Measurements from ENCODE around the gene OBSL1.

Gene OBSL1

DNA sequence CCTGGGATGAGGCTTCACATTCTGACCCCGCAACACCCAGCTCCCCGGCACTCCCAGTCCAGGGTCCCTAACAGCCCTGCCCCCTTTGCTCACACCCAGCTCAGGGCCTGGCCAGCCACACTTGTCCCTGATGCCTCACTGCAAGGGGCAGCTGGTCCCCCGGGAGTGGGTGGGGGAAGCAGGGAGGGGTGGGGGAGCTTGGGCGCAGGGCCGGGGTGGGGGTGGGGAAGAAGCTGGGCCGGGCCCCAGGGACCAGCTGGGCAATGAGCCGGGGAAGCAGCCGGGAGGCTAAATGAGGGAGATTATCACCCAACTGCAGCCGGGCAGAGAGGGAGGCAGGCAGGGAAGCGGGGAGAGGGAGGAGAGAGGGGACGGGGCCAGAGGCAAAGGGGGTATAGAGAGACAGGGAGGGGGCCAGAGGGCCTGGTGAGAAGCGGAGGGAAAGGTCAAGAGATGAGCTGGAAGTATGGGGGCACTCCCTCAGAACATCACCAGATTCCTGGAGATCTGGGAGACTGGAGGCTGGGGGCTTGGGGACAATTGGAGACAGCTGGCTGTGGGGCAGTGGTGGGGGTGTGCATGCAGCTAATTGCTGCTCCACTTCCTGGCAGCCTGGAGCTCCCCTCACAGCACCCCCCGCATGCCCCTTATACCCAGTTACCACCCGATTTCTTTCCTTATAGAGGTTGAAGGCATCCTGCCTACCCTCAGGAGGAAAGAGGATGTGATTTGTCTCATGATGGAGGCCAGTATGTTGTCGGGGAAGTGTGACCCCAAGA is 59.6 kb downstream of the OBSL1 start:
- DNase-seq = no peak

DNA sequence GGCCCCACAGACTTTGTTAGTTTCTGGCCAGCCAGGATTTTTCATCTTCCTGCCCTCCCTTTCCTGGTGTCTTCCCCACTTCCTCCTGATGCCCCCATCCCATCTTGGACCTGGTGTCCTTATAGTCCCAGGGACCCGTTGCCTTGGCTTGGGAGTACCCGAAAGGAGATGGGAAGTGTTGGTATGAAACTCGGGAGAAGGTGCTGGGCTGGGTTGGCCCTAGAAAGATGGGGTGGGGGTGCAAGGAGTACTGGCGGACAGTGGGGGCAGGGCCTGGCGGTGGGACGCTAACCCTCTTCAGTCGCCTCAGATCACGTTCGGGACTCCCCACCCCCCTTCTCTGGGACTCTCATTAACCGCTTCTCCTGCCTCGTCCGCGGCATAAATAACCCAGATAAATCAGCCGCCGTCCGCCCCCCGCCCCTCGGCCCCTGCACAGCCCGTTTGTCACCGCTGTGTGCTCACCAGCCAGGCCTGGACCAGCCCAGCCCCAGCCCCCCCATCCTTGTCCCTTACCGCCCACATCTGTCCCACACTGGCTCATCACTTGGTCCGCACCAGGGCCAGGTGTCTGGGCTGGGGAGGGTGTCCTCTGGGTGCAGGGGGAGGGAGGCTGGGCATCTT is 60.7 kb downstream of the OBSL1 start:
- no peak for DNase-seq

DNA sequence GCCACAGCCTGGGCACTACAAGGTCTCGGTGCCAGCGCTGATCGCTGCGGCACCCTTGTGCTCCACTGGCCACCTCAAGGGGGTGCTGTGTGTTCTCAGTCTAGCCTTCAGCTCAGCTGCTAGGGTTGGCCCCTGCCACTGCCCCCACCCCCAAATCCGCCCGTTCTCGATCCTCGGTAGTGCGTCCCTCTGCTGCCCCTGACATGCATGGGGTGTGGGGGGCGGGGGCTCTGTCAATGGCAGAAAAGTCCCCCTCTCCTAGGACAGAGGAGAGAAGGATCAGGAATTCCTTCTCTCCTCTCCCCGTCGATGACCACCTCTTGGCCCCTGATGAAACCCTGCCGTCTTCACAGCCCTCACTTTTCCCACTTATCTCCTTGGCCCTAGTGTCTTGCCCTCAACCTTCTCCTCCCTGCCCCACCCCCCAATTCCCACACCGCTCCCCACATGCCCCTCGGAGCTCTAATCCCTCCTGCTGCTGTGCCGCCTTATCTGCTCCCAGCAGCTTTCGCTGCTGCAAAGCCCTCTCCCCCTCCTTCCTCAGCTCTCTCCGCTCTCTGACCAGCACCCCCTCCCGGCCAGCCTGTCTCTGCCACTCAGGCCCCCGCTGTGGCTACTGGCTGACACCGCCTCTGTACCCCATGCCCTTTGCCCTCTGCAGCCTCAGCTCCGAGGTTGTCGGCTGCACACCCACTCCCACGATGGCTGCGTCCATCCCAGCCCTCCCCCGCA is 61.4 kb downstream of the OBSL1 start:
- DNase-seq = peak; percentile 27

DNA sequence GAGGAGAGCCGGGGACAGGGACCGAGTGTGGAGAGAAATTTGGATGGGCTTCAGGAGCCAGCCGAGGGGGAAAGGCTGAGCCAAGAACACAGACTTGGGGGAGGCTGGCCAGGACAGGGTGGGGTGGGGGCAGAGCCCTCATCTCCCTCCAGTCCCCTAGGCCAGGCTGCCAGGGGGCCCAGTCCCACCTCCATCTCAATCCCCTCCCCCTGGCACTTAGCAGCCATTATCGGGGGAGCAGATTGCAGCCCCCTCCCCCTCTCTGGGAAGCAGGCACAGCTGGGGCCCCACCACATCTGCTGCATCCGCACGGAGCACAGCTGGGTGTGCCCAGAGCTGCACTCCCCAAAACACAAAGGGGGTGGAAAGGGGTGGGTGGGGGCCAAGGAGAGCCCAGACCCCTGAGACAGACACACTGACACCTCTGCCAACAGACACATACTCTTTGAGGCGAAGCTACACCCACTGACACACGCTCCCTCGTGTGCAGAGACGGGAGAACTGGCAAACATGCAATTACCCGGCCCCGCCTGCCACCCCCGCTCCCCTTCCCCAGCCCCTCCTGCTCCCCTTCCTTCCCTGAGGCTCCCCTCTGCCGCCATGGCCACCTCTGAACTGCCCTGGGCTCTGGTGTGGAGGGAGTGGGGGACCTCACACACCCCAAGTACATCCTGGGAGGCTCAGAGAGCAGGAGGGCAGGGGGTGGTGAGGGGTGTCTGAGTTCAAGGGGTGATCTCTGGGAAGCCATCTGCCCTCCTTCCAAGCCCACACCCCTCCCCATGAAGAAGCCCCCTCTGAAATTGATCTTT is 62.2 kb downstream of the OBSL1 start:
- DNase-seq = no peak

DNA sequence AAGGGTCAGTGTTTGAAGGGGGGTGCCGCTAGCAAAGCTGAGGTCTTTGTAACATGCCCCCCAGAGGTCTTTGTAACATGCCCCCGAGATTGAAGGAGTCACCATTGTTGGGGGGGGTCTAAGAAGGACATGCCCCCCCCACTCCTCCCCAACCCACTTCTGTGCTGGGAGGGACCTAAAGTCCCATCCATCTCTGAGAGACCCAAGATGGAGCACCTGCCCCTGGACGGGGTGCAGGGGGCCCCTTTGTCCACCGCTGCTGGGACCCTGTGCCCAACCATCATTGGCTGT is 63.0 kb downstream of the OBSL1 start:
- DNase-seq = no peak

DNA sequence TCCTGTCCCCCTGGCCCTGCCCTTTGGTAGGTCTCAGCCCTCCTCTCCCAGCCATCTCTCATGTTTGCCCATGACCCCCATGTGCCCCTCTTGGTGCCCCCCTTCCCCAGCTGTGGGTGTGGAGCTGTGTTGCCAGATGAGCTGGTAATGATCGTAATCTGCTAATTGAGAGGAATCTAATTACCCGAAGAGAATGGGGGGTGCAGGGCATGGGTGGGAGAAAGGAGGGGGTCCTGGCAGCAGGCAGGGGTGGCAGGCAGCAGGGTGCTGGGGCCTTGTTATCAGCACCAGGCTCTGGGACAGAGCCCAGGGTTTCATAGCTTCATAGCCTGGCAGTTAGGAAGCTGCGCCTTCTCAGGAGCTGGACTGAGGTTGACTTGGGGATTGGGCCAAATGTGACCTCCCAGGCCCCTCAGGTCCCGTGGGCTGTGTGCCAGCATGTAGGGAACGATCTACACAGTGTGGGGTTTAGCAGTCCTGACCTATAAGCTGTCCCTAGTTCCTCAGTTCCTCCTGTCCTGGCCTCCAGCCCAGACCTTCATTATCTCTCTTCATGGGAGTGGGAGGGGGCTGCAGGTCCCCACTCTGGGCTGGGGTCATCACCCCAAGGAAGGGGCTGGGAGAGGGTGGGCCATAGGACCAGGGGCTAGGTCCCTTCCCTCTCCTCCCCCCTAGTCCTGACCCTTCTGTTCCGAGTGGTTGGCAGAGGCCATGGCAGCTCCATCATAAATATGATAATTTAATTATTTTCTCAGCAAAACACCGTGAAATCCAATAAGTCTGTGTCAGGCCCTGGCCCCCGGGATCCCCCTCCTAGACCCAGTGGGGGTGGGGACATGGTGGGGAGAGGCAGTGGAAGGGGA is 63.5 kb downstream of the OBSL1 start:
- DNase-seq = no peak

DNA sequence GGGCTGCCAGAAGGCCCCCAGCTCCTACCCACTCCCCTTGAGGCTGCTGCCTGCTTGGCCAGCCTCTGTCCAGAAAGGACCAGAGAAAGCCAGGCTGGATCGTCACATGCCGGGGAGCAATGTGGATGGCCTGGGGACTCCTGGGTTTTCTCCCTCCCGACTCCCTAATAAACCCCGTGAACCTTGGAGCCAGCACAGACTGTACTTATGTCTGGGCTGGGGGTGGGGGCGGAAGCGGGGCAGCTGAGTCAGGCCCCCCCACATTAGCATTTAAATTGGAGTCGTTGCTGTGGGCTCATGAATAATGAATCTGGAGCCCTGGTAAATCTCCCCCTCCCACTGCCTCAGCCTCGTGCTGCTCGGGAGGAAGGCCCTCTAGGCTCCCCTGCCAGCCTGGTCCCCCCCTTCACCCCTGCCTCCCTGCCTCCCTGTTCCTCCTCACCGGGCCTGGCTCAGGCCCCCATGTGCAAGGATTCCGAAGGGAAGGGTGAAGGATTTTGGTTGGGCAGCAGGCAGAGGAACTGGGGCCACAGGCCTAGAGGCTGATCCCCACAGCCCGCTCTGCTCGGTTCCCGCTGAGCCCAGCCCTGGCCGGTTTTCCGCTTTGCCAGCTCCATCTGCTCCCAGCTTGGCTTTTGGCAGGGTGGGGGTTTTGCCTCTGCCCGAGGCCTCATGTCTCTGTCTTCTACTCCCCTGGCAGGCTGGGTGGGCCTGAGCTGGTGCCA is 64.4 kb downstream of the OBSL1 start:
- no peak for DNase-seq

DNA sequence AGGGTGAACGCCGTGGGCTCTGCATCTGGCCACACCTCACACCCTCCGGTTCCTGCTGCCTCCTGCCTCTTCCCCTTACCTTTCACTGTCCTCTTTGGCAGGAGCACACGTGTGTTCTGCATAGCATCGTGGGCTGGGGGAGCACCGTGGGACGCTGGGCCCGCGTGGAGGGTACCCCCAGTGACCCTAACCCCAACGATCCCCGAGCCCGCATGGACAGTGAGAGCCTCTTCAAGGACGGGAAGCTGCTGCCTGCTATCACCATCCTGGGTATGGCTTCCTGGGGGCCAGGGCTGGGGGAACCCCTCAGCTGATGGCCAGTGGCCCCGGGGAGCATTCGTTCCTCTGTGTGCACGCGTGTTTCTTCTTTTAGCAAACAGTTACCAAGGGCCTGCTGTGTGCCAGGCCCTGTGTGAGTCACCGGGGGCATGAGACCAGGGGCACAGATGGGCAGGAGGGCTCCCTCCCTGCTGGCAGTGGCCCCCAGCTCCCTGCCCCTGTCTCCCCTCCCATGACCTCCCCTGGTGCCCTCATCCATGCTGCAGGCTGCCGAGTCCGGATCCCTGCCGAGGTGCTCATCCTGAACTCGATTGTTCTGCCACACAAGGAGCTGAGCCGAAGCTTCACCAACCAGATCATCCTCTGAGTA is 65.1 kb downstream of the OBSL1 start:
- no peak for DNase-seq

DNA sequence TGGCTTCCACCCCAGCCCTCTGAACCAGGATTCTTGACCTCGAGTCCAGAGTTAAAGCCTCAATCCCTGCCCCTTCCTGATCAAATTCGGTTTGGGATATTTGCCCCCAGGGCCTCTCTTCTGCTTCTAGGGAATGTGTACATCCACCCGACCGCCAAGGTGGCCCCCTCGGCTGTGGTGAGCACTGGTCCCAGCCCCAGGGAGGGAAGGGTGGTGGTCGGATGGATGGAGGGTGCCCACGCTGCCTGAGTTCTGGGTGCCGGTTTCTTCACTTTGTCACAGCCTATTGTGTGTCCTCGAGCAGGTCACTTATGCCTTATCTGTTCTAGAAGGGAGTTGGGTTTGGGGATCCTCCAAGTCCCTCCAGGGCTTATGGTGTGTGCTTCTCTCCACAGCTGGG is 65.8 kb downstream of the OBSL1 start:
- DNase-seq = no peak

DNA sequence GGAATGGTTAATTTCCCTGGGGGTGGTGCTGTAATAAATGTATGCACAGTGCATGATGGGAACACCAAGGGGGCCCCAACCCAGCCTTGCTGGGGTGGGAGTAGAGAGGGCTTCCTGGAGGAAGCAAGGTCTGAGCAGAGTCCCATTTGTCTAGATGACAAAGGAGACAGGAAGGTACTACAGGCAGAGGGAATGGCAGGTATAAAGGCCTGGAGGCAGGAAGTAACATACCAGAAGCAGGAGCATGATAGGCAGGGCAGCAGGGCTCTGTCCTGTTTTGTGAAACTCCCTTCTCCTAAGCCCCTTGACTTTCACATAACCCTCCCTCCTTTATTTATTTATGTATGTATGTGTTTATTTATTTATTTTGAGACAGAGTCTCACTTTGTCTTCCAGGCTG is 68.7 kb downstream of the OBSL1 start:
- no peak for DNase-seq

DNA sequence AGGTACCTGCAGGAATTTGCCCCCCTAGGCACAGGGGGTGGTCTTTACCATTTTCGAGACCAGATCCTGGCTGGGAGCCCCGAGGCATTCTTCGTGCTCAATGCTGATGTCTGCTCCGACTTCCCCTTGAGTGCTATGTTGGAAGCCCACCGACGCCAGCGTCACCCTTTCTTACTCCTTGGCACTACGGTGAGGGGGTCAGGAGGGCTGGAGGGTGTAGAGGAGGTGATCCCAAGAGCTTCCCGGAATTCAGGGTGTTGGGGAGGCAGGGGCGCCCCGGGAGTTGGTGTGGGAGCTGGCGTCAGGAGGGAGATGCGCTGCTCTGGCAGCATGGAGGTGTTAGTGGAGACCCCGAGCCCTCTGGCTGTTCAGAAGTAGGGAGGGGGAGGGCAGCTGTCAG is 69.5 kb downstream of the OBSL1 start:
- DNase-seq = no peak

All from CD4-positive, alpha-beta T cell treated with Interleukin-21 for 1 hour (primary cell).